NOMO-1 treated with dmso at 0.1 percent for 144 hours (cell line): ENCODE data around the gene ZFAND6.

Source experiments
- DNase-seq: peaks from one replicate; lab custom pipeline; 2025; ENCODE audit not compliant: unreplicated experiment; lab: John Stamatoyannopoulos, UW

The ZFAND6 gene

GRCh38 chr15:80186597-80186996 is 127.1 kb downstream of the ZFAND6 start:
- DNase-seq: no peak
